ENCODE results near the gene TRIM58.

Gene TRIM58

GRCh38 chr1:247908766-247909165 lies 51.8 kb downstream of the TRIM58 start:
- TF ChIP-seq ZNF274 (IDR thresholded peaks at IDR 0.05; ENCODE audit: low read depth, low read length) = no peak
- H3K4me3 ChIP-seq (ENCODE audit: low read length) = no peak overlapping the region

GRCh38 chr1:247913786-247914185 lies 56.8 kb downstream of the TRIM58 start:
- TF ChIP-seq ZNF274 (IDR thresholded peaks at IDR 0.05; ENCODE audit: low read depth, low read length) = no peak
- no peak overlapping the region for H3K4me3 ChIP-seq (ENCODE audit: low read length)

GRCh38 chr1:247914941-247915662 lies 58.1 kb downstream of the TRIM58 start:
- TF ChIP-seq ZNF274 (IDR thresholded peaks at IDR 0.05; ENCODE audit: low read depth, low read length) = no peak

GRCh38 chr1:247919952-247920351 lies 63.0 kb downstream of the TRIM58 start, which contains the start of gene OR2T8:
Gene OR2T8, plus strand, starts transcription at chr1:247920252. Its CDS starts 766 bp downstream, at chr1:247921018.
- H3K4me3 ChIP-seq (ENCODE audit: low read length) = no peak within 1 kb of the TSS
- TF ChIP-seq ZNF274 (IDR thresholded peaks at IDR 0.05; ENCODE audit: low read depth, low read length) = no peak

More at GRCh38 chr1:247914941-247915662, 58.1 kb downstream of the TRIM58 start:
- H3K4me3 ChIP-seq (ENCODE audit: low read length) = no peak overlapping the region

- no peak for TF ChIP-seq ZNF274 (IDR thresholded peaks at IDR 0.05; ENCODE audit: low read depth, low read length)
- no peak overlapping the region for H3K4me3 ChIP-seq (ENCODE audit: low read length)
These were observed 67.0 kb downstream of the TRIM58 start for GRCh38 chr1:247923941-247924340.

- H3K4me3 ChIP-seq (ENCODE audit: low read length) = no peak within 1 kb of the TSS
- TF ChIP-seq ZNF274 (IDR thresholded peaks at IDR 0.05; ENCODE audit: low read depth, low read length) = no peak
These were observed 67.9 kb downstream of the TRIM58 start, which contains the start of gene OR2AJ1 for GRCh38 chr1:247924868-247925267. Gene OR2AJ1, plus strand, starts transcription at chr1:247924889. Its CDS starts 8,880 bp downstream, at chr1:247933769.

All from GM08714 (cell line).